OCI-M2 (cell line): Measurements from ENCODE around the gene YWHAQ.
"Not testable (repeated sequence)": the region's sequence is repeated elsewhere in the genome, so short reads cannot be mapped to it uniquely, and the experiment has no call there.

ENCODE experiments used
- DNase-seq: peaks from one replicate; lab custom pipeline; 2025; ENCODE audit not compliant: unreplicated experiment; lab: John Stamatoyannopoulos, UW

Gene YWHAQ

GRCh38 chr2:9631878-9632700 lies 1.3 kb upstream of the YWHAQ start:
- no peak for DNase-seq

DNA sequence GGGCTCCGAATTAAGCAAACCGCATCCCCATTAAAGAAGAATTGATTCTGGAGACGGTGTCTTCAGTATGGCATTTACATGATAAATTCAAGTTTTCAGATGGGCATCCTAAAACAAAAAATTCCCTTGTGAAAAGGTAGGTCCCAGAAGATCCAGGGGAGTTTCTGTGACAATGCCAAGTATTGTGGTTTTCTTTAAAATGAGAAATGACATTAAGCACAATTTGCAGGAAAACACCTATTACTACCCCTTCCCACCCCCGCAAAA lies 689 bp upstream of the YWHAQ start:
- DNase-seq: no peak

DNA sequence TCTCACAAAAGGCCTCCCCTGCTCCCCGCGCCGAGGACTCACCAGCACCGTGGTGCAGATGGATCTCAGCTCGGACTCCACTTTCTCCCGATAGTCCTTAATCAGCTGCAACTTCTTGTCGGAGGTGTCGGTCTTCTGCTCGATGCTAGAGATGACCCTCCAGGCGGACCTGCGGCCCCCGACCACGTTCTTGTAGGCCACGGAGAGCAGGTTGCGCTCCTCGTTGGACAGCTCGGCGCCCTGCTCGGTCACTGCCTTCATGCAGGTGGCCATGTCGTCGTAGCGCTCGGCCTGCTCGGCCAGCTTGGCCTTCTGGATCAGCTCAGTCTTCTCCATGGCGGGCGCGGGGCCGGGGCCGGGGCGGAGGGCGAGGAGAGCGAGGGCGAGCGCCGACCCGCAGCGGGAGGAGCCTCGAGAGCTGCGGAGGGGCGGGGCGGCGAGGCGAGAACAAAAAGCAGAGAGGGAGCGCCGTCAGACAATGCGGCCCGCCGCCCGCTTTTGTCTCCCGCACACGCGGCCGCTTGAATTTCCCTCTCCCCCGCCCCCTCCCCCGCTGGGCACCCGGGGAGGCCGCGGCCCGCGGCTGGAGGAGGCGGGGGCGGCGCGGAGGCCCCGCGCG lies 571 bp downstream of the YWHAQ start:
- DNase-seq: no peak

DNA sequence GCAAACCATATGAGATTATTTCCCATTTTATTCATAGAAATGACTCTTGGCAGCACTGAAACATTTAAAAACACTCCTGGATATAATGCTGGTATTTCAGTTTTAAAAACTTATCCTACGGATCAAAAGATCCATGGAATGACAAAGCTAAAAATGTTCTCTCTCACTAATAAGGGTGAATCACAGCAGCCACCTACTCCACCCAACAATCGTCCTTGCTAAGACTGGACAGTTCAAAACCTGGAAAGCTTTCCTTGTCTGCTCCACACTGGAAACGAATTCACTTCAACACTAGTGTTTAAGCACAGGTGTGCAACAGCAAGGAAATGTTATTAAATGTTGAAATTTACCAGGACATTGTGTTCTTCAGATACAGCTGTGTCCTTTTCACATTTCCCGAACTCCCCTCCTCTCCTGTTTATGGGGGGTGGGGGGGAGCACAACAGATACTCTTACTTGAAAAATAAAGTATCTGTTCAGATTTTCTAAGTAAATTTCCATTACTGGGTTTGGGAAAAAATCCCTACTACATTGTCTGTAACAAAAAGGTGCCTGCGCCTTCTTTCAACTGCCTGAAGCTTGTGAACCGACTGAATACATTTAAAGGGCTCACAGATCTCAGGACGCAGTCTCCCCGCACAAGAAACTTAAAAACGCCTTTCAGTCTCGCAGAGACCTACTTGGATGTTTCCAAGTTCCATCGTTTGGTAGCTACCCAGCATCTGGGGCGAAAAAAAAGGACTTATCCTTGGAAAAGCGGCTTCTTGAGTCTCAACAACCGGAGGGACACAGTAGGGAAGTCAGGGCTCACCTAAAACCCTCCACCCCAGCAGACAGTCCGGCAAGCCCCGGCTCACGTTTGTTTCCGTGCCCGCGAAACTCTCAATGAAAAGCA lies 1.3 kb downstream of the YWHAQ start:
- DNase-seq: no peak

- no peak for DNase-seq
These were observed 3.5 kb downstream of the YWHAQ start for GRCh38 chr2:9627310-9627709.

GRCh38 chr2:9623151-9623550 lies 7.6 kb downstream of the YWHAQ start:
- no peak for DNase-seq

DNA sequence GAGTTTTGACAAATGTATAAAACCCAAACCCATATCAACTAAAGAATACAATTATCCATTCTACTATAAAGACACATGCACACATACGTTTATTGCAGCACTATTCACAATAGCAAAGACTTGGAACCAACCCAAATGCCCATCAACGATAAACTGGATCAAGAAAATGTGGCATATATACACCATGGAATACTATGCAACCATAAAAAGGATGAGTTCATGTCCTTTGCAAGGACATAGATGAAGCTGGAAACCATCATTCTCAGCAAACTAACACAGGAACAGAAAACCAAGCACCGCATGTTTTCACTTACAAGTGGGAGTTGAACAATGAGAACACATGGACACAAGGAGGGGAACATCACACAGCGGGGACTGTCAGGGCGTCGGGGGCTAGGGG lies 9.1 kb downstream of the YWHAQ start:
- not testable (repeated sequence) for DNase-seq

- DNase-seq: no peak
These were observed 12.4 kb downstream of the YWHAQ start for GRCh38 chr2:9618410-9618809.

DNA sequence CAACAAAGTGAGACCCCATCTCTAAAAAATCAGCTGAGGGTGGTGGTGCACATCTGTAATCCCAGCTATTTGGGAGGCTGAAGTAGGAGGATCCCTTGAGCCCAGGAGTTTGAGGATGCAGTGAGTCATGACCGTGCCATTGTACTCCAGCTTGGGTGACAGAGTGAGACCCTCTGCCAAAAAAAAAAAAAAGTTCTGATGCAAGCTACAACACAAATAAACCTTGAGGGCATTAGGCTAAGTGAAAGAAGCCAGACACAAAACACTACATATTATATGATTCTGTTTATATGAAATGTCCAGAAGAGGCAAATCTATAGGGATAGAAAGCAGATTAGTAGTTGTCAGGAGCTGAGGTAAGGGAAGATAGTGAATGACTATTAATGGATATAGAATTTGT lies 13.0 kb downstream of the YWHAQ start:
- DNase-seq: no peak

DNA sequence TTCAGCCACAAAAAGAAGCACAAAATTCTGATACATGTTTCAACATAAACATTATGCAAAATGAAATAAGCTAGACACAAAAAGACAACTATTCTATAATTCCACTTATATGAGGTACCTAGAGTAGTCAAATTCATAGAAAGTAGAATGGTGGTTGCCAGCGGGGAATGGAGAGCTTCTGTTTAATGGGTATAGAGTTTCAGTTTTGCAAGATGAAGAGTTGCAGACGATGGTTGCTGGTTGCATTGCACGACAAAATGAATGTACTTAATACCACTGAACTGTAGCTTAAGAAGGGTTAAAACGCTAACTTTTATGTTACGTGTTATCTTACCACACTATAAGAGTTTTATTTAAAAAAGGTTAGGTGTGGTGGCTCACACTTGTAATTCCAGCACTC lies 13.5 kb downstream of the YWHAQ start:
- no peak for DNase-seq

DNA sequence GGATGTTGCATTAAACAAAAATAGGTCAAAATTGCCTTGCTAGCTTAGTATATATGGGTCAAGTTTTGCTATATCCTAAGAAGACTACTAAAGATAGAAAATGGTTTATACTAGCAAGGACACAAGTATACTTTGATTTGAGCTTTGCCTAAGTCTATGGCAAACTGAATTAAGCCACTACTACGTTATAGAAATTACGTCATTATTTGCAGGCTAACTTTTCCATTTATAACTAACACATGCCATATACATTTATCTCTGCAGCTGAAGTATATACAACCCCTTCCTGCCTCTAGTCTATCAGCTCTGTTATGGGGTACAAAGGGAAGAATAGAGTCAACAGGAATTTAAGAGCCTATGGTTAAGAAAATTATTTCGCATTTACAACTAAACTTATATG lies 16.2 kb downstream of the YWHAQ start:
- no peak for DNase-seq

GRCh38 chr2:9613291-9613690 lies 17.5 kb downstream of the YWHAQ start:
- DNase-seq: no peak

GRCh38 chr2:9611549-9611912 lies 19.3 kb downstream of the YWHAQ start:
- not testable (repeated sequence) for DNase-seq

DNA sequence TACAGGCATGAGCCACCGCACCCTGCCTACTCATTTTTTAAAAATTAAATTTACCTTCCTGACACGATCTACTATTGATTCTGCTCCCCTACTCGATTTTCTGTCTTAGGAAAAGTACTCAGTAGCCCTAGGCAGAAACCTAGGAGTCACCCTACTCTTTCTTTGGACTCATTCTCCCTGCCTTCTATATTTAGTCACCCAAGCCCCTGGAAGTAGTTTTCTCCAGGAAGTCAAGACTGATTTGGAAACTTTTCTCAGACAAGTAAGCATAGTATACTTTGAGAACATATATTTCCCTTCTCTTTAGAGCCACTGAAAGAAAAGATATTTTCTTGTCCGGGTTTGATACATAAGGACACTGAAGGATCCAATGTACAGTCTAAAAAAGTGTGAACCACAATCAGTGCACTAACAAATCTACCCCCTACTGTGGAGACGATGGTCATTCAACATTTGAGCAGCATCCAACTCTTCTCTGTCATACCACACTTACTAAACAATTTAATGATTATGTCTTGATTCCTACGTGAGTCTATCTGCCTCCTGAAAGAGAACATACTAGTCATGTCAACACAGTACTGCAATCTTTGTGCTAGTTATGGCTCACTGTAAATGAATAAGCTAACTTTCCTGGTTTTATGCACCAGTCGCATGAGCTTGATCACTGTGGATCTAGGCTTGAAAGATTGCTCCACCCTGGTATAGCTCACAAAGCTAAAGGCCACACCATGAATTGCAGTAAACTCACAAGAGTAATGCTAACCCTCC lies 19.8 kb downstream of the YWHAQ start:
- DNase-seq: no peak

- not testable (repeated sequence) for DNase-seq
These were observed 22.3 kb downstream of the YWHAQ start for GRCh38 chr2:9608491-9608890.

DNA sequence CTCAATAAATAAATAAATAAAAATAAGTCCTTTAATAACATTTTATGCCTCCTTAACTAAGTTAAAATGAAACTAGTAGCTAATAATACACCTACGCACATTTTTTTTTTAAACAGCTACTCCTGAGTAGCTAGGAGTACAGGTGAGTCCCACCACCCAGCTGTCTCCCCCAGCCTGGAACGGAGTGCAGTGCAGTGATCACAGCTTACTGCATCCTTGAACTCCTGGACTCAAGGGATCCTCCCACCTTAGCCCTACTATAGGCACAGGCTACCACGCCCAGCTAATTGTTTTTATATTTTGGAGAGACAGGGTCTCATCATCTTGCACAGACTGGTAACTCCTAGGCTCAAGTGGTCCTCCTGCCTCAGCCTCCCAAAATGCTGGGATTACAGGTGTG lies 28.4 kb downstream of the YWHAQ start:
- no peak for DNase-seq

DNA sequence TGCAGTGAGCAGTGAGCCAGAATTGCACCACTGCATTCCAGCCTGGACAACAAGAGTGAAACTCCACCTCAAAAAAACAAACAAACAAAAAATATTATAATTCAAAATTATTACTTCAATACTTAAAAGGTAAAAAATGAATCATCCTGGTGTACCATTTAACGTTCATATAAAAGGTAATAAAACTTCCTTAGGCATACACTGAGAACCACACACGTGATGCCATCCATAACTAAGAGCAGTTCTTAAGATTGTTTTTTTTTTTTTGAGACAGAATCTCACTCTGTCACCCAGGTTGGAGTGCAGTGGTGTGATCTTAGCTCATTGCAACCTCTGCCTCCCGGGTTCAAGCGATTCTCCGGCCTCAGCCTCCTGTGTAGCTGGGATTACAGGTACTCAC lies 29.4 kb downstream of the YWHAQ start:
- DNase-seq: no peak

DNA sequence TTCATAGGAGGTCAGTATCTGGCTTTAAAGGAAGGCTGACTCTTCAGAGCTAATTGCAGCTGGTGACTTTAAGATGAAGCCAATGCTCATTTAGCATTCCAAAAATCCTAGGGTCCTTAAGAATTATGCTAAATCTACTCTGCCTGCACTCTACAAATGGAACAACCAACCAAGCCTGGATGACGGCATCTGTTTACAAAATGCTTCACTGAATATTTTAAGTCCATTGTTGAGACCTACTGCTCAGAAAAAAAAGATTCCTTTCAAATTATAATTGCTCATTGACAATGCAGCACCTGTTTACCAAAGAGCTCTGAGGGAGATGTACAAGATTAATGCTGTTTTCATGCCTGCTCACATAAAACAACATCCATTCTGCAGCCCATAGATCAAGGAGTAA lies 31.4 kb downstream of the YWHAQ start:
- no peak for DNase-seq

- no peak for DNase-seq
These were observed 34.0 kb downstream of the YWHAQ start for GRCh38 chr2:9596621-9597311.

GRCh38 chr2:9595746-9596145 lies 35.1 kb downstream of the YWHAQ start:
- DNase-seq: no peak

GRCh38 chr2:9595256-9595655 lies 35.5 kb downstream of the YWHAQ start:
- not testable (repeated sequence) for DNase-seq
